SU-DHL-6 (cell line): Measurements from ENCODE around the gene CADPS.

Source experiments
- H2AFZ ChIP-seq: fragments of 200-600 bp; sonication (generic); 2 replicates; pipeline ENCODE4 v1.6.1; 2014; ENCODE audit warnings: low read depth, mild to moderate bottlenecking, moderate library complexity, mixed read lengths, antibody characterized with exemption, low read length; ENCODE audit not compliant: severe bottlenecking
- H3F3A ChIP-seq: fragments of 200-600 bp; shearing (Covaris generic); 2 replicates; pipeline ENCODE4 v1.6.0; 2016; ENCODE audit warnings: antibody characterized with exemption, mild to moderate bottlenecking; ENCODE audit not compliant: insufficient read depth
- H3K27ac ChIP-seq: fragments of 200-600 bp; sonication (generic); 2 replicates; pipeline ENCODE4 v1.5.1; 2016; ENCODE audit warnings: low read depth, mild to moderate bottlenecking, low read length, moderate library complexity, mixed read lengths
- H3K27me3 ChIP-seq: fragments of 200-600 bp; sonication (generic), shearing (Covaris generic); 2 replicates; pipeline ENCODE4 v1.6.0; 2014; ENCODE audit warnings: mild to moderate bottlenecking, low read length
- H3K36me3 ChIP-seq: fragments of 200-600 bp; sonication (generic); 2 replicates; pipeline ENCODE4 v1.6.1; 2014; ENCODE audit warnings: mild to moderate bottlenecking, low read length, mixed read lengths
- H3K4me2 ChIP-seq: fragments of 300-600, 200-600 bp; shearing (Covaris generic), sonication (generic); 2 replicates; pipeline ENCODE4 v1.6.0; 2014; ENCODE audit warnings: low read length, low read depth, mild to moderate bottlenecking; ENCODE audit not compliant: poor library complexity, severe bottlenecking
- H3K4me3 ChIP-seq: fragments of 200-600 bp; sonication (generic); 2 replicates; pipeline ENCODE4 v1.5.1; 2014; ENCODE audit warnings: antibody characterized with exemption, low read length, mild to moderate bottlenecking, mixed read lengths; ENCODE audit not compliant: insufficient read depth, poor library complexity, severe bottlenecking
- H3K79me2 ChIP-seq: fragments of 200-600 bp; sonication (generic); 2 replicates; pipeline ENCODE4 v1.6.1; 2014; ENCODE audit warnings: mild to moderate bottlenecking, low read length, moderate library complexity; ENCODE audit not compliant: insufficient read depth
- H3K9ac ChIP-seq: fragments of 200-600 bp; sonication (generic); 2 replicates; pipeline ENCODE4 v1.7.0; 2014; ENCODE audit warnings: mild to moderate bottlenecking, low read length
- H3K9me2 ChIP-seq: fragments of 200-600 bp; sonication (generic); replicated peaks from 2 replicates; pipeline ENCODE4 v1.6.1; 2014; ENCODE audit warnings: low read length; ENCODE audit not compliant: insufficient read depth
- H3K9me3 ChIP-seq: fragments of 200-600 bp; sonication (generic); 2 replicates; pipeline ENCODE4 v1.6.1; 2014; ENCODE audit warnings: low read length, mixed read lengths; ENCODE audit not compliant: insufficient read depth
- H4K20me1 ChIP-seq: fragments of 200-600 bp; sonication (generic); 2 replicates; pipeline ENCODE4 v1.6.1; 2014; ENCODE audit warnings: low read depth, mild to moderate bottlenecking, antibody characterized with exemption, low read length, moderate library complexity, mixed read lengths
- CTCF ChIP-seq: fragments of 200-600 bp; sonication (generic); IDR thresholded peaks from one replicate; pipeline ENCODE4 v1.5.1; 2017; ENCODE audit warnings: antibody characterized with exemption, mild to moderate bottlenecking, low read length, moderate library complexity; ENCODE audit not compliant: insufficient read depth, poor library complexity, severe bottlenecking
- EZH2phosphoT487 ChIP-seq: fragments of 200-600 bp; sonication (generic), shearing (Covaris generic); conservative IDR thresholded peaks from 2 replicates; pipeline ENCODE4 v1.6.1; 2018; ENCODE audit warnings: mild to moderate bottlenecking, antibody characterized with exemption, low read length, moderate library complexity, mixed read lengths

The CADPS gene

DNA sequence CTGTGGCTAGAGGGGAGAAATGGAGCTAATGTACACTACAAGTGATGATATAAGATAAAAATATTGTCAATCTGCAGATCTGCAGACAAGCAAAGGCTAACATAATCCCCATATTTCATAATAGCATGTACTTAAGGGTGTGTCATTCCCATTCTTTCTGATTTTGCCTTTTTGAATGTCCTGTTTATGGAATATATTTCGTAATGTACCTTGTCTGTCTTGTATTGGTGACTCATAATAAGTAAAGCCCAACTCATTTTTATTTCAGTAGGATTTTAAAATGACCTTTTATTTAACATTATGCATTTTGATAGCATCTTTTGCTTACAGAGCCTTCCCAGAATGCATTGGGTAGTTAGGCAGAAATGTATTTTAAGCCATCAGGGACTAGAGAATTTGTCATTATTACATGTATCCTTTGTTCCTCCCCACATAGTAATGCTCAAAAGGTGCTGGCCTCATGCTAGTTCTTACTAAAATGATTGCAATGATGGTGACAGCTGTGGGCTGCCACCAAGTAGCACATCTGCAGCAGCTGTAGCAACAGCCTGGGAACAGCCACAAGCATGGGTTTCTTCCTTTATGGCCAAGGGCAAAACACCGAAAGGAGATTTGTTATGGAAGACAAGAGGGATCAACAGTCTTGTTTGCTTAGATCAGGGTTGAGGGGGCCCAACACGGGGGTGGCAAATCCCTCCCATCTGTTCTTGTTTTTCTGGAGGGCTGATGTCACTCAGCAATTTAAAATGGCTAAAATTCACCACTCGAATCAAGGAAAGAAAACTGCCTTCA is 188.5 kb downstream of the CADPS start:
- no peak overlapping the region for H3K4me2 ChIP-seq
- H3K9me3 ChIP-seq, result no peaks in the 10 kb centered on the region
- TF ChIP-seq CTCF (no peak), EZH2phosphoT487 (no peak)
- no peaks in the 10 kb centered on the region for H3K27me3 ChIP-seq
- H3K79me2 ChIP-seq, result no peaks in the 10 kb centered on the region
- H3K9me2 ChIP-seq, result no peaks in the 10 kb centered on the region
- H4K20me1 ChIP-seq, result no peaks in the 10 kb centered on the region
- H3K4me3 ChIP-seq, result no peak overlapping the region
- no peak overlapping the region for H3K9ac ChIP-seq
- no peaks in the 10 kb centered on the region for H3F3A ChIP-seq
- H3K36me3 ChIP-seq, result no peaks in the 10 kb centered on the region
- no peak overlapping the region for H3K27ac ChIP-seq
- no peak overlapping the region for H2AFZ ChIP-seq

DNA sequence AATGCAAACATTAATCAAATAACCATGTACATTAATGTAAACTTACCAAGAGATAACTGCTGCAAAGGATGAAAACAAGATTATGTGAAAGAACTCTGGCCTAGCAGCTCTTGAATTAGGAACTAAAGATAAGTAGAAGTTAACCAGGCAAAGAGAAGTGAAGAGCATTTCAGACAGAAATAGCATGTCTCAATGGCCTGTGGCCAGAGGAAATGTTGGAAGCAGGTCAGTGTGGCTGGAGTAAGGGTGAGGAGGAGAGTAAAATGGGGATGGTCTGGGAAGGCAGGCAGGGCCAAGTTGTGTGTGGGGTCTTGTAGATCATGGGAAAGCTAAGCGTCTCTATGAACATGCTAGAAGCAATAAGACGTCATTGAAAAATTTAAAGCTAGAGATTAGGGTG is 192.4 kb downstream of the CADPS start:
- Histone ChIP-seq H3K27ac (no peak overlapping the region), H2AFZ (no peak overlapping the region), H3K36me3 (no peaks in the 10 kb centered on the region), H3K4me3 (no peak overlapping the region), H4K20me1 (no peaks in the 10 kb centered on the region), H3K9ac (no peak overlapping the region), H3K9me3 (no peaks in the 10 kb centered on the region), H3F3A (no peaks in the 10 kb centered on the region), H3K79me2 (no peaks in the 10 kb centered on the region), H3K9me2 (no peaks in the 10 kb centered on the region), H3K27me3 (no peaks in the 10 kb centered on the region), H3K4me2 (no peak overlapping the region)
- TF ChIP-seq EZH2phosphoT487 (no peak), CTCF (no peak)

GRCh38 chr3:62679988-62680387 is 195.2 kb downstream of the CADPS start:
- no peaks in the 10 kb centered on the region for H3K9me3 ChIP-seq
- no peak overlapping the region for H3K9ac ChIP-seq
- H3F3A ChIP-seq, result no peaks in the 10 kb centered on the region
- no peaks in the 10 kb centered on the region for H3K9me2 ChIP-seq
- H3K4me3 ChIP-seq, result no peak overlapping the region
- no peak overlapping the region for H3K27ac ChIP-seq
- no peak overlapping the region for H2AFZ ChIP-seq
- no peaks in the 10 kb centered on the region for H4K20me1 ChIP-seq
- no peaks in the 10 kb centered on the region for H3K27me3 ChIP-seq
- no peaks in the 10 kb centered on the region; the same call in 1 of the 2 replicates for H3K36me3 ChIP-seq
- H3K4me2 ChIP-seq, result no peak overlapping the region
- TF ChIP-seq CTCF (no peak), EZH2phosphoT487 (no peak)
- H3K79me2 ChIP-seq, result no peaks in the 10 kb centered on the region
